KMS-11 (cell line): ENCODE measurements around the gene PCK1.

Experiments used
- H2AFZ ChIP-seq: fragments of 200-600 bp; sonication (generic); 2 replicates; pipeline ENCODE4 v1.6.1; 2016; ENCODE audit warnings: antibody characterized with exemption, mixed run types, low read depth
- H3K27ac ChIP-seq: fragments of 200-600 bp; sonication (generic); 2 replicates; pipeline ENCODE4 v1.6.1; 2016; ENCODE audit warnings: mild to moderate bottlenecking, mixed run types
- H3K27me3 ChIP-seq: fragments of 200-600 bp; sonication (generic); 2 replicates; pipeline ENCODE4 v1.6.1; 2017; ENCODE audit warnings: mild to moderate bottlenecking, low read depth, mixed run types, moderate library complexity; ENCODE audit not compliant: insufficient read depth
- H3K36me3 ChIP-seq: fragments of 200-600 bp; sonication (generic); 2 replicates; pipeline ENCODE4 v1.6.1; 2017; ENCODE audit warnings: mild to moderate bottlenecking, mixed run types; ENCODE audit not compliant: insufficient read depth
- H3K4me1 ChIP-seq: fragments of 200-600 bp; sonication (generic); 2 replicates; pipeline ENCODE4 v1.6.1; 2016; ENCODE audit warnings: mild to moderate bottlenecking, low read depth, mixed run types; ENCODE audit not compliant: poor library complexity, severe bottlenecking
- H3K4me2 ChIP-seq: fragments of 200-600 bp; sonication (generic); 2 replicates; pipeline ENCODE4 v1.7.0; 2016; ENCODE audit warnings: mild to moderate bottlenecking, mixed run types
- H3K4me3 ChIP-seq: fragments of 200-600 bp; sonication (generic); IDR thresholded peaks from 2 replicates; pipeline ENCODE4 v1.6.1; 2017; ENCODE audit warnings: low read depth, low read length, mixed read lengths; ENCODE audit not compliant: insufficient read depth
- H3K79me2 ChIP-seq: fragments of 200-600 bp; sonication (generic); 2 replicates; pipeline ENCODE4 v1.6.1; 2016; ENCODE audit warnings: low read depth, mixed run types; ENCODE audit not compliant: insufficient read depth
- H3K9ac ChIP-seq: fragments of 200-600 bp; sonication (generic); 2 replicates; pipeline ENCODE4 v1.6.1; 2016; ENCODE audit warnings: mild to moderate bottlenecking, mixed run types
- H4K20me1 ChIP-seq: fragments of 200-600 bp; sonication (generic); 2 replicates; pipeline ENCODE4 v1.6.1; 2016; ENCODE audit warnings: mild to moderate bottlenecking, mixed run types; ENCODE audit not compliant: insufficient read depth
- TF ChIP-seq, protein P1 (sequence below): fragments of 200-600 bp; sonication (generic); conservative IDR thresholded peaks from 2 replicates; pipeline ENCODE4 v1.6.1; 2017; ENCODE audit warnings: low read depth, mild to moderate bottlenecking, antibody characterized with exemption, low read length, moderate library complexity, mixed read lengths

Gene PCK1

DNA sequence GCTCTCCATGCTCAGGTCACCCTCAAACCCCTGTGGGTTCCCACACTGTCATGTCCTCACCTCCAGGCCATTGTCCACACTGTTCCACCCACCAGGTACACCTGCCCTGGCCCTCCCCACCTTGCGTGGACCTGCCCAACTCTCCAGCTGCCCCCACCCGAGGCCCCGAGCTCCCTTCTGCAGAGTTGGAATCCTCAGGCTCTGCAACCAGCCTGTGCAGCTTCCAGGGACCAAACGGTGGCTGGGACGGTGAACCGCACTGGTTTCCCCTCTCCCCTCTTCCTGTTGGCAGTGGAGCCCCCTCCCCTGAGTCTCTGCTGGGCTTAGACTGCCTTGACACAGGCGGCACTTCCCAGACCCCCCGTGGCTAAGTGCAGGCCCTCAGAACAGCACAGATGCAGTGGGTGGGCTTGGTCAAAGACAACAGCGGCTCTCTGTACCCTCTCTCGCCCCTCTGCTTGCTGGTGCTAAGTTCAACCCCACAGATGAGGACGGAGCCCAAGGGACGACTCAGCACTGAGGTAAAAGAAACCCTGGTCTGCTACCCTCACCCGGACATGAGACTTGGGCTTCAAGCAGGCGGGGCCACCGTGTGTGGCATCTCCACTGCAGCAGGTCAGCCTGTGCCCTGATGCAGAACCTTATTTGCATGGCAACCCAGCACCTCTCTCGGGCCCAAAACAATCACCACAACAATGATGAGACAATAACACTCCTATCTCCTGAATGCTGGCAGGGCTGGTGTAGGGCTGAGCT lies 48.4 kb downstream of the PCK1 start:
- Histone ChIP-seq H3K36me3 (no peaks in the 10 kb centered on the region), H4K20me1 (no peaks in the 10 kb centered on the region), H3K4me3 (no peak overlapping the region), H3K27me3 (no peaks in the 10 kb centered on the region), H3K79me2 (no peaks in the 10 kb centered on the region), H3K4me2 (no peak overlapping the region), H3K4me1 (no peaks in the 10 kb centered on the region), H3K9ac (no peak overlapping the region), H3K27ac (no peak overlapping the region), H2AFZ (no peak overlapping the region)
- TF ChIP-seq, protein P1, sequence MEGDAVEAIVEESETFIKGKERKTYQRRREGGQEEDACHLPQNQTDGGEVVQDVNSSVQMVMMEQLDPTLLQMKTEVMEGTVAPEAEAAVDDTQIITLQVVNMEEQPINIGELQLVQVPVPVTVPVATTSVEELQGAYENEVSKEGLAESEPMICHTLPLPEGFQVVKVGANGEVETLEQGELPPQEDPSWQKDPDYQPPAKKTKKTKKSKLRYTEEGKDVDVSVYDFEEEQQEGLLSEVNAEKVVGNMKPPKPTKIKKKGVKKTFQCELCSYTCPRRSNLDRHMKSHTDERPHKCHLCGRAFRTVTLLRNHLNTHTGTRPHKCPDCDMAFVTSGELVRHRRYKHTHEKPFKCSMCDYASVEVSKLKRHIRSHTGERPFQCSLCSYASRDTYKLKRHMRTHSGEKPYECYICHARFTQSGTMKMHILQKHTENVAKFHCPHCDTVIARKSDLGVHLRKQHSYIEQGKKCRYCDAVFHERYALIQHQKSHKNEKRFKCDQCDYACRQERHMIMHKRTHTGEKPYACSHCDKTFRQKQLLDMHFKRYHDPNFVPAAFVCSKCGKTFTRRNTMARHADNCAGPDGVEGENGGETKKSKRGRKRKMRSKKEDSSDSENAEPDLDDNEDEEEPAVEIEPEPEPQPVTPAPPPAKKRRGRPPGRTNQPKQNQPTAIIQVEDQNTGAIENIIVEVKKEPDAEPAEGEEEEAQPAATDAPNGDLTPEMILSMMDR: no peak

DNA sequence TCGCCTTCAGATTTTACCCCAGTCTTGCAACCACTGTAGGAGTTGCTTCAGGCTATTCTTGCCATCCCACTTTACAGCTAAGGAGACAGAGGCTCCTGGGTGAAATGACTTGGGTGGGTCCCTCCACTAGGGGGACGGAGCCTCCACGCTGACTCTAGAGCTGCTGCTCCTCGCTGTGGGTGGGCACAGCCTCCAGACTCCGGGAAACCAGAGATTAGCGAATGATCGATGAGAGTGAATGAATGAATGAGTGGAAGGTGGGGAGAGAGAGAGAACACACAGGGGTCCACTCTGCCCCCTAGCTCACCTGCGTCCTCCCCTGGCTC lies 48.9 kb downstream of the PCK1 start:
- TF ChIP-seq, protein P1: no peak
- no peaks in the 10 kb centered on the region for H3K27me3 ChIP-seq
- H3K4me2 ChIP-seq: no peak overlapping the region
- no peak overlapping the region for H3K9ac ChIP-seq
- H3K27ac ChIP-seq: no peak overlapping the region
- H2AFZ ChIP-seq: no peak overlapping the region
- no peaks in the 10 kb centered on the region for H3K79me2 ChIP-seq
- no peaks in the 10 kb centered on the region for H3K4me1 ChIP-seq
- no peaks in the 10 kb centered on the region for H4K20me1 ChIP-seq
- no peaks in the 10 kb centered on the region for H3K36me3 ChIP-seq
- no peak overlapping the region for H3K4me3 ChIP-seq

DNA sequence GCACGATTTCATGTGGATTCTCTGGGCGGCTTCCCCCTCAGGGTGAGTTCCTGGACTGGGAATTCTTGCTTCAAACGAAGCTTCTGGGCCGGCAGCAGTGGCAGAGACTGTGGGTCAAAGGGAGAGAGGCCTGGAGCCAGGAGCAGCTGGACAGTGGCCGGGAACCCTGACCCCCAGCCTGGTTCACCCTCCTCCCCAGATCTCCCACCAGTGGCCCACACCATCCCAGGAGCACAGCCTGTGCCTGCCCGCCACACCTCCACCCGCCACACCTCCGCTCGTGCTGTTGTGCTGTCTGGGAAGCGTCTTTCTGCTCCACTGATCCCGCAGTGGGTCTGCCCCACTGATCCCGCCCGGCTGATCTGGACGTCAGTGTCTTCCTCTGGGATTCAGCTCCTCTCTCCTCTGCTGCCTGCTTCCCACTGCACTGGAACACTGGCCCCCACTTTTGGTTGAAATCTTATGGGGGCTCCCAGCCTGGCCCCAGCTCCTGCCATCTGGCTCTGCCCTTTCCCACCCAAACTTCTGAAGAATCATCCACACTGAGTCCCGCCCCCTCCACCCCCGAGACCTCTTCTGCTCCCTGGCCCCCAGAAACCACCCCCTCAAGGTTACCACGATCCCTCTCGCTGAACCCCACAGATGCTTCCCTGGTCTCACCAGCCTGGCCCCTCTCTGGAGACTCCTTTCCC lies 49.5 kb downstream of the PCK1 start:
- H4K20me1 ChIP-seq: no peaks in the 10 kb centered on the region
- no peaks in the 10 kb centered on the region for H3K79me2 ChIP-seq
- TF ChIP-seq, protein P1: no peak
- no peaks in the 10 kb centered on the region for H3K4me1 ChIP-seq
- no peak overlapping the region for H3K27ac ChIP-seq
- H3K4me2 ChIP-seq: no peak overlapping the region
- H3K27me3 ChIP-seq: no peaks in the 10 kb centered on the region
- H3K4me3 ChIP-seq: no peak overlapping the region
- no peak overlapping the region for H2AFZ ChIP-seq
- no peaks in the 10 kb centered on the region for H3K36me3 ChIP-seq
- no peak overlapping the region for H3K9ac ChIP-seq

DNA sequence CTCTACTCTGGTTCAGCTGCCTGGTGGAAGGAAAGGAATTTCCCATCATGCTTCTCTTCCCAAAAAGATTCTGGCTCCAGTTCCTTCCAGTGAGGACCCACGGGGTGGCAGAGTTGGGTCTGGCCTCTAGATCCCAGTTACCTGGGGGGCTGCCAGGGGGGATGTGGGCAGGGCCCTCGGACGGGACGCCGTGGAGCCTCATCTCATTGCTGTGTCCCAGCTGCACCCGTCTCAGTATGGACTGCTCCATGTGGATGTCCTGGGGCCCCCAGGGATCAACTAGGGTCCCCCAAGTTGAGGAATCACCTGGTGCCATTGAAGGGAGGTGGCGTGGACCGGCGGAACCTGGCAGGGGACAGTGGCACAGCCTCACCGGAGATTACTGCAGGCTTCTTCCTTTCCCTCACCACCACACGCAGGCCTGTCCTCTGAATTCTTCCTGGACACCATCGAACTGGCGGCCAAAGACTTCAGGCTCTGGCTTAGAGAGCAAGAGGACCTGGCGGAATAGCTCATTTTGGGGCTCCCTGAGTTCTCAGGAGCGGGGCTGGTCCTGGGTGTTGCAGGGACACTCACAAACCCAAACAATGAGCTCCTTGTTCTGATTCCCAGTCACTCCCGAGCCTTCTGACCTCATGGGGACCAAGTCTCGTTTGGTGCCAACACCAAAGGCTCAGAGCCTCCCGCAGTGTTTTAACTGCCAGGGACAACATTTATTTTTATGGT lies 50.8 kb downstream of the PCK1 start:
- no peaks in the 10 kb centered on the region for H3K27me3 ChIP-seq
- no peak overlapping the region for H3K4me3 ChIP-seq
- no peak overlapping the region for H3K9ac ChIP-seq
- H4K20me1 ChIP-seq: no peaks in the 10 kb centered on the region
- H3K27ac ChIP-seq: no peak overlapping the region
- no peaks in the 10 kb centered on the region for H3K79me2 ChIP-seq
- H3K4me2 ChIP-seq: no peak overlapping the region
- TF ChIP-seq, protein P1: no peak
- peaks cover 12% of the 10 kb centered on the region for H3K4me1 ChIP-seq
- H2AFZ ChIP-seq: no peak overlapping the region
- H3K36me3 ChIP-seq: no peaks in the 10 kb centered on the region
